HAP-1 (cell line): ENCODE data around the gene FHOD3.

Experiments used
- DNase-seq, 2 experiments: peaks; one replicate each; pipeline ENCODE4 v3.0.0-alpha.2; 2016 to 2020; ENCODE audit warnings: low spot score in 2 of 2
- H3K27me3 ChIP-seq: fragments of 250-450 bp; sonication (Bioruptor Pico); 2 replicates; pipeline ENCODE4 v1.5.1; 2020; ENCODE audit warnings: low read depth, mild to moderate bottlenecking, moderate library complexity
- H3K36me3 ChIP-seq: fragments of 250-450 bp; sonication (Bioruptor Pico); replicated peaks from 2 replicates; pipeline ENCODE4 v1.5.1; 2020; ENCODE audit warnings: mild to moderate bottlenecking
- H3K4me1 ChIP-seq: fragments of 250-450 bp; sonication (Bioruptor Pico); 2 replicates; pipeline ENCODE4 v1.5.1; 2020; ENCODE audit warnings: mild to moderate bottlenecking
- H3K4me3 ChIP-seq: fragments of 250-450 bp; sonication (Bioruptor Pico); 2 replicates; pipeline ENCODE4 v1.5.1; 2020; ENCODE audit warnings: mild to moderate bottlenecking, moderate library complexity
- H3K9me3 ChIP-seq: fragments of 250-450 bp; sonication (Bioruptor Pico); 2 replicates; pipeline ENCODE4 v1.5.1; 2020; ENCODE audit warnings: mild to moderate bottlenecking, moderate library complexity
- in situ Hi-C: fragments of 300-500 bp; cut with MboI; formaldehyde crosslinking; loops from 3 replicates; pipeline ENCODE4 v1.14.3; 2020; ENCODE audit warnings: low sequenced_read_pairs, inconsistent platforms, mixed read lengths

FHOD3 gene

DNA sequence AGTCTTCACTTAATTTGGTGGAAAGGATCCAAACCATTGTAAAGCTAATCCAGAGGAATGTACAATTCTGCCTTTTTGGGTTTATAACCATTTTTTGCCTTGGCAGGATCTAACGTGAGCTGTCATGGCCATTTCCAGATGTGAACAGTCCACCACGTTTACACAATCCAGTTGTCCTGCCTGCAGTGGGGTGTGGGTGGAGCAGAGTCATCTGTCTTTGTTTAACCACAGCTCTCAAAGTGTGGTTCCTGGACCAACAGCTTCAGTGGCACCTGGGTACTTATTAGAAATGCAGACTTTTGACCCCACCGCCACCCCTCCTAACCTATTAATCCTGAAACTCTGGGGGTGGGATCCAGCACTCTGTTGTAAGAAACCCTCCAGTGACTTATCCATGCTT, 35.9 kb downstream of the FHOD3 start:
- no peaks in the 10 kb centered on the region for H3K9me3 ChIP-seq
- in situ Hi-C loops, result no loop called here
- H3K27me3 ChIP-seq, result no peaks in the 10 kb centered on the region
- no peaks in the 10 kb centered on the region for H3K4me1 ChIP-seq
- no peak for DNase-seq
- no peaks in the 10 kb centered on the region for H3K36me3 ChIP-seq
- H3K4me3 ChIP-seq, result no peak overlapping the region

DNA sequence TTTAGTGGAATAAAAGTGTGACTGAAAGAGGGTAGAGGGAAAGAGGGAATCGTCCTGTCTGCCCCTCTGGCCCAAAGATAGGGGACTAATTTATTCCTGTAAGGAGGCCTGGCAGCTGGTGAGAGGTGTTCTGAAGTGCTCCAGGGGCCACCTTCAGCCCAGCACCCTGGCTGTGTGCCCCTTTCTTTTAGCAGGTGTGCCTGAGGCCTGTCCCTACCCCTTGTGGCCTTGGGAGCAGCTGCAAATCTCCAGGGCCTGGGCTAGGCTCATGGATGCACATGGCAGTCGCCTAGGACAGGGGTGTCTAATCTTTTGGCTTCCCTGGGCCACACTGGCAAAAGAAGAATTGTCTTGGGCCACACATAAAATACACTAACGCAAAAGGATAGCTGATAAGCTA, 37.3 kb downstream of the FHOD3 start:
- Histone ChIP-seq H3K27me3 (no peaks in the 10 kb centered on the region), H3K9me3 (no peaks in the 10 kb centered on the region), H3K4me1 (no peaks in the 10 kb centered on the region), H3K36me3 (no peaks in the 10 kb centered on the region), H3K4me3 (no peak overlapping the region)
- DNase-seq, result no peak
- in situ Hi-C loops, result no loop called here

DNA sequence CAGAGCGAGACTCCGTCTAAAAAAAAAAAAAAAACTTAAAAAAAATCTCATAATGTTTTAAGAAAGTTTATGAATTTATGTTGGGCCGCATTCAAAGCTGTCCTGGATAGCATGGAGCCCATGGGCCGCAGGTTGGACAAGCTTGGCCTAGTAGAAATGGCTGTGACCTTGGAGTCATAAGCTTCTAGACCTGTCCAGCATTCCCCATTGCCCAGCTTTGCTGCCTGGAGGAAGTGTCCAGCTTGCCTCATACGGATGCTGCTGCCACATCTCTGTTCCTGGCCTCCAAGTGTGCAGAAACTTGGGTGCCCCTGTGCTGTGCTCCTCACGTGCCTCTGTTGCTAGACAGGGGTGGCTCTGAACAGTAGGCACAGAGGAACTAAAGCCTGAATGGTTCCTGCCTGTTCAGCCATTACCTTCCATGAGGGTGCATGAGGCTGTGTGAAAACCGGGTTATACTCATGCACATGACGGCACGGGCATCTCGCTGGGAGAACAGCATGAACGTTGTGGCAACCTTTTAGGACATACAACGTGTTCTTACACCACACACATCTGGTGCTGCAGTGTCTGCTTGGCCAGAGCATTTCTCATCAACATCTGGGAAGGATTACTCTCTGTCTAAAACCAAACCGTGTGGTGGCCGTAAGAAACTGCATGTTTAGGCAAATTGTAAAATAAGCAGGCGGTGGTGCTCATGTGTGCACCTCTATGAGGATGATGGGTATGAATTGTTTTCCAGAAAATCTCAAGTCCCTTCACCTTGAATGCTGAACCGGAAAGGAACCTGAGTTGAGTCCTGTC, 38.2 kb downstream of the FHOD3 start:
- Histone ChIP-seq H3K9me3 (no peaks in the 10 kb centered on the region), H3K4me3 (no peak overlapping the region), H3K27me3 (no peaks in the 10 kb centered on the region), H3K36me3 (no peaks in the 10 kb centered on the region), H3K4me1 (no peaks in the 10 kb centered on the region)
- in situ Hi-C loops, result no loop called here
- DNase-seq, result no peak

DNA sequence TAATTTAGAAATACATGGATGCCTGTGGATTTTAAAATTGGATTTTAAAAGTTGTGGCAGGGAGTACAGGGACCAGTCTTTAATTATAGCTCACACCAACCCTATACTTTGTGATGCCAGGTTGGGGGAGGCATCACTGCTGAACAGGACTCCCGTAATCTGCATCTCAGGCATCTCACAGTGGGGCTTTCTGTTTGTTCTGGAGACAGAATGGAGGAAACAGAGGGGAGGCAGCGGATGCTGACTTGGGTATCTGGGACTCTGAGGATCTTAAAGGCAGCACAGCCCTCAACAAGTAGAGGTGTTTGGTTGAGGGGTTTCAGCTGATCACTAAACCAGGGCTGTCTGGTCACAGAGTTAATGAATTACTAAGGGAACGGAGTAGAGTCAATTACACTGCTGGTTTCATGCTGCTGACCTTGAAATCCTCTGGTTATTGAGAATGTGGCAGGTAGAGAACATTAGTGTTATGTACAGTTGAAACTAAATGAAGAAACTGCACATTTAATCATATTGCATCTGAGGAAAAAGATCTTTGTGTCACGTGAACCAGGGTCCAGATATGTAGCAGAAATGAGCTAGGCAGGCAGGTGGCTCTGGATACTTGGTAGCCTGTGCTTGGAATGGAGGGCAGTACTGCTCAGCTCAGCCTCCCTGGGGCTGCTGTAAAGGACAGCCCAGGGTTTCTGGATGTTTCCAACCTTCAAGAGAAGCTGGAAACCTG, 40.3 kb downstream of the FHOD3 start:
- Histone ChIP-seq H3K27me3 (no peaks in the 10 kb centered on the region), H3K4me1 (no peaks in the 10 kb centered on the region), H3K9me3 (no peaks in the 10 kb centered on the region), H3K36me3 (no peaks in the 10 kb centered on the region; the same call in 1 of the 2 replicates), H3K4me3 (no peak overlapping the region)
- in situ Hi-C loops, result no loop called here
- no peak for DNase-seq

DNA sequence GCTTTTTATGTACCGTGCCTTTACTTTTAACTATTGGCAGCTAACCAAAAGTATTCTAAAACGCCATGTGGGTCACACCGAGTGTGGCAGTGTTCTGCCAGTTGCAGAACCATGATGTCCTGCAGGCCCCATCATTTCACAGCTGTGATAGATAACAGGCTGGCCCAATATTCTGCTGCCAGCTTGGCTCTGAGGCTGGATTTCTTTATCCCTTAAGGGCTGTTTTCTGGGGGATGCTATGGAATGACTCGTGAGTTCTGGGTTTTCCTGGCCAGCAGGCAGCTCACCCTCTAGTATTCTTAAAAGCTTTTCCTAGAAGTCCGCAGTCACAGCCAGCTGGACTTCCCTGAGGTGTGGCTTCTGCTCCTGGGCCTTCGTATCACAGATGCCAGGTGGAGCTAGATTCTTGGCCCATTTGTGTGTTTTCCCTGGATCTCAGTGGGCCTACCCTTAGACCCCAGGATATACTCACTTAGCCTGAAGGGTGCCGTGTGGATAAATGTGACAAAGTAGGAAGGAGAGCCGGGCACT, 41.0 kb downstream of the FHOD3 start:
- Histone ChIP-seq H3K9me3 (no peaks in the 10 kb centered on the region), H3K27me3 (no peaks in the 10 kb centered on the region), H3K4me1 (no peaks in the 10 kb centered on the region), H3K4me3 (no peak overlapping the region), H3K36me3 (no peaks in the 10 kb centered on the region; the same call in 1 of the 2 replicates)
- in situ Hi-C loops, result no loop called here
- no peak for DNase-seq

DNA sequence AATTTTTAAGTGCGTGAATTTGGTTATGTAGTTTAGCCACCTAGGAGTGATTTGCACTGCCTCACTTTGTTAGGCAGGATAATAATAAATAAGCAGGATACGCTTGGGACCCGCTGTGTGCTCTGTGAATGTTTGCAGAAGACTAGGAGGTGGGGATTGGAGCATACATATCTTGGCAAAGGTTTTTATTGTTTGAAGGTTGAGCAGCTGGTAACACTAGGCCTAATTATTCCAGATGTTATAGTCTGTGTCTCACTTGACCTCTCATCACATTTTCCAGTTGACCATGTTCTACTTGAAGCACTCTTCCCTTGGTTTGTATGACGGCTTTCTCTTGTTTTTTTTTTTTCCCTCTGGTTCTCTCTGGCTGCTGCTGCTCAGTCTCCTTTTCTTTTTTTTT, 42.7 kb downstream of the FHOD3 start:
- in situ Hi-C loops, result no loop called here
- no peaks in the 10 kb centered on the region for H3K9me3 ChIP-seq
- no peaks in the 10 kb centered on the region; the same call in 1 of the 2 replicates for H3K36me3 ChIP-seq
- H3K4me1 ChIP-seq, result no peaks in the 10 kb centered on the region
- no peak overlapping the region for H3K4me3 ChIP-seq
- DNase-seq, result no peak
- no peaks in the 10 kb centered on the region for H3K27me3 ChIP-seq

DNA sequence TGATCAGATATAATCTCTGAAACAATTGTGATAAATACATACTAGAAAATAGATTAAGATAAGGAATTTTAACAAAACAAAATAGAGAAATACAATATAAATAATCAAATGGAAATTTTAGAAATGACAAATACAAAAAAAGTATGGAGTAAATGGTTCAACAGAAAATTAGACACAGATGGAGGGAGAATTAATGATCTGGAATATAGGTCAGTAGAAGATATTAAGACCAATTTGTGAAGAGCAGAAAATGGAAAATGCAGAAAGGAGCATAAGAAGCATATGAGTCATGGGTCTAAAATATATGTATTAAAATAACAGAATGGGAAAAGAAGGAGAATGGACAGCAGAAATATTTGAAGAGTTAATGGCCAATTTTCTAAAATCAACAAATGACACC, 44.4 kb downstream of the FHOD3 start:
- no peaks in the 10 kb centered on the region for H3K4me1 ChIP-seq
- no peak for DNase-seq
- in situ Hi-C loops, result no loop called here
- H3K9me3 ChIP-seq, result no peaks in the 10 kb centered on the region
- H3K4me3 ChIP-seq, result no peak overlapping the region
- H3K36me3 ChIP-seq, result no peaks in the 10 kb centered on the region; the same call in 1 of the 2 replicates
- no peaks in the 10 kb centered on the region for H3K27me3 ChIP-seq

DNA sequence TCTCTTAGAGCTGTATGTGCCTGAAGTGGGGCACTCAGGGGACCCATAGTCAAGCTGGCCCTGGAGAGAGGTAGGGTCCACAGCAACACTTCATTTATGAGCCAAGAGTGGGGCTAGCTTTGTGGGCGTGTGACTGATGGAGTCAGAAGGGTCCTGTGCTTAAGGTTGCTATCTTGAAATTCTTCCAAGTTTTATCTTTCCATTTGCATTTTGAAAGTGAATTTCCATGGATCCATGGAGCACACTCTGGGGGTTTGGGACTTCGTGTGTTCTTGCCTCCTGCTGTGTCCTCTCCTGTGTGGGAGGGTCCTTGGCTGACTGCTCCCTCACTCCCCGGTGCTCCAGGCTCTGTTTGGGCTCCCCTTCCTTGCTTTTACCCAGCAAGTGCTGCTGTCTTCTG, 50.8 kb downstream of the FHOD3 start:
- Histone ChIP-seq H3K9me3 (no peaks in the 10 kb centered on the region), H3K27me3 (no peaks in the 10 kb centered on the region), H3K4me1 (no peaks in the 10 kb centered on the region), H3K36me3 (no peaks in the 10 kb centered on the region), H3K4me3 (no peak overlapping the region)
- in situ Hi-C loops, result no loop called here
- DNase-seq, result no peak

DNA sequence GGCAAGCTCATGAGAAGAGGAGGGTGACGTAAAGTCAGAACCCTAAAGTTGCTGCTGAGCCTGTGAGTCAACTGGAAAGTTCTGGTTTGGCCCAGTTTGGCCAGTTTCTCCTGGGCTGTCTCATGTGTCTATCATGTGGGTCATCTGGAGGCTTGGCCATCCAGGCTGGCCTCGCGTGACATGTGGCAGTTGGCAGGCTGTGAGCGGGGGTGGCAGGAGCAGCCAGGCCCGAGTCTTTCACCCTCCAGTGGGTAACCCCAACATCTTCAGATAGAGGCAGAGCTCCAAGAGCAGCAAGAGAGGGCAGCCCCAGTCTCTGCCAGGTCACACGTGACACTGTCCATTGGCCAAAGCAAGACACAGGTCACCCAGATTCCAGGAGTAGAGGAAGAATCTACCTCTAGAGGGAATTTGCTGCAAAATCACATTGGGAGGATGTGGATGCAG, 51.5 kb downstream of the FHOD3 start:
- H3K9me3 ChIP-seq, result no peaks in the 10 kb centered on the region
- H3K27me3 ChIP-seq, result no peaks in the 10 kb centered on the region
- no peak for DNase-seq
- H3K4me1 ChIP-seq, result no peaks in the 10 kb centered on the region
- in situ Hi-C loops, result no loop called here
- H3K36me3 ChIP-seq, result no peaks in the 10 kb centered on the region
- H3K4me3 ChIP-seq, result no peak overlapping the region

DNA sequence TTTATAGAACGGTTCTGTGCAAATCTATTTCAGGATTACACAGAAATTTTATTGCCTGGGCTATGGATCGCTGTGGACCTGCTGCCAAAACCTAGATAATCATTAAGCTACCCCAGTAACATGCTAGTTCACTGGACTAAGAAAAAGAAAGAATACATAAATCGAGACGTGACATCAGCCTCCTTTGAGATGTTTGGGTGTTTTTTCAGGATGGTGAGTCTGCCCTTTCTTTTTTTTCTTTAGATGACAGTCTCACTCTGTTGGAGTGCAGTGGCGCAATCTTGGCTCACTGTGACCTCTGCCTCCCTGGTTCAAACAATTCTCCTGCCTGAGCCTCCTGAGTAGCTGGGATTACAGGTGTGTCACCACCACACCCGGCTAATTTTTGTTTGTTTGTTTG, 52.0 kb downstream of the FHOD3 start:
- no peak for DNase-seq
- no peaks in the 10 kb centered on the region for H3K9me3 ChIP-seq
- H3K36me3 ChIP-seq, result no peaks in the 10 kb centered on the region
- no peak overlapping the region for H3K4me3 ChIP-seq
- no peaks in the 10 kb centered on the region for H3K27me3 ChIP-seq
- in situ Hi-C loops, result no loop called here
- no peaks in the 10 kb centered on the region for H3K4me1 ChIP-seq

DNA sequence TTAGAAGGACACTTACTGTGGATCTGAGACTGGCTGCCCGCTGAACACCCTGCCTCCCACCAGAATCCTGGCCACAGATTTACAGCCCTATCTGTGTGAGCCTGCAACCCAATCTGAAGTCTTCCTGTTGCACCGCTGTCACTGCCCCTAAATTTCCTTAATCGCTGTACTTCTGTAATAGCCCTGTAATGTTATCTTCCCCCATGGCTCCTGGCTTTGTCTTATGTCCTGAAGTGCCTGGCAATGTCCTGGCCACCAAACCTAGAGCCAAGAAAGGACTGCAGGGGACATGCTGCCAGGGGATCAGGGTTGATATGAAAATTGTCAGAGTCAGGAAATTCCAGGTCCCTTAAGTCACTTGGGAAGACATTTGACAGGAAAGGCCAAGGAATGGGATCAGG, 52.7 kb downstream of the FHOD3 start:
- no peak overlapping the region for H3K4me3 ChIP-seq
- no peaks in the 10 kb centered on the region for H3K27me3 ChIP-seq
- no peaks in the 10 kb centered on the region for H3K4me1 ChIP-seq
- no peak for DNase-seq
- H3K36me3 ChIP-seq, result no peaks in the 10 kb centered on the region
- no peaks in the 10 kb centered on the region for H3K9me3 ChIP-seq
- in situ Hi-C loops, result no loop called here

DNA sequence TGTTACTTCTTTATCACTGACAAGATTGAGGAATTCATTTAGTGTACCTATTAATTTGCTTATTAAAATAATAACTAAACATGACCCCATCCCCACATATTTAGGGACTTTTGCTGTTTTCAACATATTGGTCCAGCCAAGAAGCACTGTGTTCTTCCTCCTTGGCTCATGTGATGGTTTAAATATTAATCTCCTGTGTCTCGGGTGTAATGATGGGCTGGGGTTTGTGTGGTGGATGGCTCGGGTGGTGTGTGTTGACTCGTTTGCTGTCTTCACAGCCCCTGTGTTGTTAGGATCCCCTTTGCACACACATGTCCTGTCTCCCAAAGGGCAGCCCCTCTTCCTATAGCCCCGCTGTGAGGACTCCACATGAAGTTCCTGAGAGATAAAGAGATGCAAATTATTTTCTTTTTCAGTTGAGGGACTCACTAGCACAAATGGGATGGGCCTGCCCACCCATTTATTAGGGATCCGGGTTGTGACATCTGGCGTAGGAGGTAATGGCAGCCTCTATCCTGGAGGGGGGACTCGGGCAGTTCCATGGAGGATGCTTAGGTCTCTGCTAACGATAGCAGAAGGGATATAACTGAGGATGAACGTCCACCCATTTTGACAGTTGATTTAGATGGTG, 53.4 kb downstream of the FHOD3 start:
- in situ Hi-C loops, result no loop called here
- DNase-seq, result no peak
- Histone ChIP-seq H3K27me3 (no peaks in the 10 kb centered on the region), H3K36me3 (no peaks in the 10 kb centered on the region), H3K9me3 (no peaks in the 10 kb centered on the region), H3K4me1 (no peaks in the 10 kb centered on the region), H3K4me3 (no peak overlapping the region)

DNA sequence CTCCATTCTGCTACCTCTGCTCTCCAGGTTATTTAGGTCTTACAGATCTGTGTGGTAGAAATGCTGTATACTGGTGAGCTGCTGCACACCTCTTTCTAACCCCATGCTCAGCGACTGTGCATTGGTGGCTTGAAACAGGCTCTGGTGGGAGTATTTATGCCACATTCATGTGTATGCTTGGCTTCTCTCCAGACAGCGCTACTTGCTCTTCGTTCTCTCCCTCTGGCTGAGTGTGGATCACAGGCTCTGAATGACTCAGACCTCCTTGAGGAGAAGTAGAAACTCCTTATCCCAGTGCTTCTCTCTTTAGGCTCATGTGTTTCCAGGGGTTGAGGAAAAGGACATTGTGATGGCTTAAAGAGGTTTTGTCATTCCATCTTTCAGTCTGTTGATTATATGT, 54.9 kb downstream of the FHOD3 start:
- H3K27me3 ChIP-seq, result no peaks in the 10 kb centered on the region
- DNase-seq, result peak in 1 of 2 experiments; percentile 16
- no peaks in the 10 kb centered on the region for H3K9me3 ChIP-seq
- in situ Hi-C loops, result no loop called here
- peaks cover 4% of the 10 kb centered on the region; the same call in 1 of the 2 replicates for H3K36me3 ChIP-seq
- no peaks in the 10 kb centered on the region for H3K4me1 ChIP-seq
- no peak overlapping the region for H3K4me3 ChIP-seq

DNA sequence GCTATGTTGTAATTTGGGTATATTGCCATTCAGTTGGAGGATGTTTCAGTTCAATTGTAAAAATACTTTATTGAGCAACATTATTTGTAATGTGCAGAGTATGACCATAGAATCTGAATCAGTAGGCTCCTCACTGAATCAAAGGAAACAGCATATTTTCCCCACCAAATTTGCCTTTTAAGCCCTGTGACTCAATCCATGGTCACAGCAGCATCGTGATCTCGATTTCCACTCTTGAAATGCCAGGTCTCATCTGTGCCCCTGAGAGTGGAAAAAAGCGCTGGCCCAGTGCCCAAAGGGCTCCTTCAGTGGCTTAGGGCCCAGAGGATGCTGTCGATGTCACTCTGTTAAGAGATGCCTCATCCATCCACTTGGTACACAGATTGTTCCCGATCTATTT, 57.5 kb downstream of the FHOD3 start:
- H3K9me3 ChIP-seq, result no peaks in the 10 kb centered on the region
- H3K36me3 ChIP-seq, result peaks cover 4% of the 10 kb centered on the region; the same call in 1 of the 2 replicates
- in situ Hi-C loops, result no loop called here
- H3K27me3 ChIP-seq, result no peaks in the 10 kb centered on the region
- DNase-seq, result no peak
- H3K4me3 ChIP-seq, result no peak overlapping the region
- H3K4me1 ChIP-seq, result no peaks in the 10 kb centered on the region
